ENCODE measurements around the gene PANX2. TPM values are rescaled to one million over a fixed set of nuclear protein-coding genes. Genes with fewer than 3 reads are reported as not detected.
"Not testable (repeated sequence)": the region's sequence is repeated elsewhere in the genome, so short reads cannot be mapped to it uniquely, and the experiment has no call there.

Gene PANX2
- total RNA-seq, 1 experiment from 2014 or later: not detected

GRCh38 chr22:50201191-50202129 lies 30.9 kb downstream of the PANX2 start:
- Histone ChIP-seq H3K36me3 (ENCODE audit: insufficient read depth, low read length) (peaks cover 6% of the 10 kb centered on the region; the same call in 1 of the 2 replicates), H2AFZ (ENCODE audit: low read length) (no peak overlapping the region), H3K27ac (ENCODE audit: low read length) (peak overlapping the region; percentile 81), H3K4me1 (ENCODE audit: low read length) (peaks cover 61% of the 10 kb centered on the region), H3K79me2 (ENCODE audit: low read length) (peaks cover 28% of the 10 kb centered on the region), H3K9ac (ENCODE audit: low read length) (peak overlapping the region; percentile 87), H3K9me2 (replicated peaks; ENCODE audit: insufficient read depth, low read length) (no peaks in the 10 kb centered on the region), H3K4me2 (ENCODE audit: low read depth, low read length, poor library complexity, severe bottlenecking) (peak overlapping the region; percentile 92), H3K4me3 (ENCODE audit: low read length) (peak overlapping the region; percentile 92), H3K9me3 (ENCODE audit: low read length) (no peaks in the 10 kb centered on the region), H3K27me3 (ENCODE audit: low read length) (no peaks in the 10 kb centered on the region), H4K20me1 (ENCODE audit: insufficient read depth, low read depth, low read length) (peaks cover 3% of the 10 kb centered on the region; the same call in 1 of the 2 replicates)
- peak; percentile 61 for DNase-seq

GRCh38 chr22:50202130-50202666 lies 31.7 kb downstream of the PANX2 start:
- peak overlapping the region; percentile 92 for H3K4me3 ChIP-seq (ENCODE audit: low read length)
- peak; percentile 63 for DNase-seq
- no peaks in the 10 kb centered on the region for H3K27me3 ChIP-seq (ENCODE audit: low read length)
- peak overlapping the region; percentile 92 for H3K4me2 ChIP-seq (ENCODE audit: low read depth, low read length, poor library complexity, severe bottlenecking)
- H2AFZ ChIP-seq (ENCODE audit: low read length): no peak overlapping the region
- peak overlapping the region; percentile 81 for H3K27ac ChIP-seq (ENCODE audit: low read length)
- peaks cover 62% of the 10 kb centered on the region for H3K4me1 ChIP-seq (ENCODE audit: low read length)
- no peaks in the 10 kb centered on the region for H3K9me2 ChIP-seq (replicated peaks; ENCODE audit: insufficient read depth, low read length)
- peaks cover 3% of the 10 kb centered on the region; the same call in 1 of the 2 replicates for H4K20me1 ChIP-seq (ENCODE audit: insufficient read depth, low read depth, low read length)
- H3K9ac ChIP-seq (ENCODE audit: low read length): peak overlapping the region; percentile 87
- H3K9me3 ChIP-seq (ENCODE audit: low read length): no peaks in the 10 kb centered on the region
- H3K36me3 ChIP-seq (ENCODE audit: insufficient read depth, low read length): peaks cover 6% of the 10 kb centered on the region; the same call in 1 of the 2 replicates
- H3K79me2 ChIP-seq (ENCODE audit: low read length): peaks cover 28% of the 10 kb centered on the region

GRCh38 chr22:50203288-50203687 lies 32.8 kb downstream of the PANX2 start:
- Histone ChIP-seq H3K27me3 (ENCODE audit: low read length) (no peaks in the 10 kb centered on the region), H3K9me2 (replicated peaks; ENCODE audit: insufficient read depth, low read length) (no peaks in the 10 kb centered on the region), H3K4me2 (ENCODE audit: low read depth, low read length, poor library complexity, severe bottlenecking) (peak overlapping the region; percentile 92), H3K4me1 (ENCODE audit: low read length) (peaks cover 72% of the 10 kb centered on the region), H3K36me3 (ENCODE audit: insufficient read depth, low read length) (peaks cover 6% of the 10 kb centered on the region; the same call in 1 of the 2 replicates), H3K79me2 (ENCODE audit: low read length) (peaks cover 28% of the 10 kb centered on the region), H4K20me1 (ENCODE audit: insufficient read depth, low read depth, low read length) (peaks cover 3% of the 10 kb centered on the region; the same call in 1 of the 2 replicates), H2AFZ (ENCODE audit: low read length) (no peak overlapping the region), H3K9ac (ENCODE audit: low read length) (no peak overlapping the region), H3K4me3 (ENCODE audit: low read length) (no peak overlapping the region), H3K9me3 (ENCODE audit: low read length) (no peaks in the 10 kb centered on the region), H3K27ac (ENCODE audit: low read length) (peak overlapping the region; percentile 81)
- no peak for DNase-seq

- Histone ChIP-seq H3K4me3 (ENCODE audit: low read length) (no peak overlapping the region), H3K9ac (ENCODE audit: low read length) (no peak overlapping the region), H3K4me1 (ENCODE audit: low read length) (peaks cover 78% of the 10 kb centered on the region), H3K4me2 (ENCODE audit: low read depth, low read length, poor library complexity, severe bottlenecking) (no peak overlapping the region), H2AFZ (ENCODE audit: low read length) (no peak overlapping the region), H3K79me2 (ENCODE audit: low read length) (peaks cover 30% of the 10 kb centered on the region), H3K27ac (ENCODE audit: low read length) (peak overlapping the region; percentile 42), H3K36me3 (ENCODE audit: insufficient read depth, low read length) (peaks cover 6% of the 10 kb centered on the region; the same call in 1 of the 2 replicates), H3K9me3 (ENCODE audit: low read length) (no peaks in the 10 kb centered on the region), H3K27me3 (ENCODE audit: low read length) (no peaks in the 10 kb centered on the region), H4K20me1 (ENCODE audit: insufficient read depth, low read depth, low read length) (peaks cover 3% of the 10 kb centered on the region; the same call in 1 of the 2 replicates), H3K9me2 (replicated peaks; ENCODE audit: insufficient read depth, low read length) (no peaks in the 10 kb centered on the region)
- DNase-seq: no peak
These were observed 34.0 kb downstream of the PANX2 start for GRCh38 chr22:50204571-50204970.

GRCh38 chr22:50204998-50205397 lies 34.5 kb downstream of the PANX2 start:
- H3K4me3 ChIP-seq (ENCODE audit: low read length); H3K9me2 ChIP-seq (replicated peaks; ENCODE audit: insufficient read depth, low read length); H3K27me3 ChIP-seq (ENCODE audit: low read length); H3K4me2 ChIP-seq (ENCODE audit: low read depth, low read length, poor library complexity, severe bottlenecking); H4K20me1 ChIP-seq (ENCODE audit: insufficient read depth, low read depth, low read length); H3K9me3 ChIP-seq (ENCODE audit: low read length); H2AFZ ChIP-seq (ENCODE audit: low read length); H3K36me3 ChIP-seq (ENCODE audit: insufficient read depth, low read length); DNase-seq; H3K9ac ChIP-seq (ENCODE audit: low read length): not testable (repeated sequence)
- peaks cover 78% of the 10 kb centered on the region for H3K4me1 ChIP-seq (ENCODE audit: low read length)
- H3K79me2 ChIP-seq (ENCODE audit: low read length): peaks cover 33% of the 10 kb centered on the region
- H3K27ac ChIP-seq (ENCODE audit: low read length): peak overlapping the region; percentile 42

GRCh38 chr22:50205781-50206569 lies 35.4 kb downstream of the PANX2 start:
- Histone ChIP-seq H3K27me3 (ENCODE audit: low read length) (no peaks in the 10 kb centered on the region), H3K4me1 (ENCODE audit: low read length) (peaks cover 75% of the 10 kb centered on the region), H4K20me1 (ENCODE audit: insufficient read depth, low read depth, low read length) (peaks cover 7% of the 10 kb centered on the region; the same call in 1 of the 2 replicates), H3K4me3 (ENCODE audit: low read length) (no peak overlapping the region; the same call in 1 of the 2 replicates), H3K27ac (ENCODE audit: low read length) (peak overlapping the region; percentile 87), H3K9ac (ENCODE audit: low read length) (0 out of 2 replicates have a peak overlapping the region, but pooled peaks have one; percentile 42), H3K9me2 (replicated peaks; ENCODE audit: insufficient read depth, low read length) (no peaks in the 10 kb centered on the region), H2AFZ (ENCODE audit: low read length) (no peak overlapping the region), H3K4me2 (ENCODE audit: low read depth, low read length, poor library complexity, severe bottlenecking) (peak overlapping the region; percentile 30), H3K9me3 (ENCODE audit: low read length) (no peaks in the 10 kb centered on the region), H3K36me3 (ENCODE audit: insufficient read depth, low read length) (peaks cover 13% of the 10 kb centered on the region; the same call in 1 of the 2 replicates), H3K79me2 (ENCODE audit: low read length) (peaks cover 40% of the 10 kb centered on the region)
- no peak for DNase-seq

- Histone ChIP-seq H3K79me2 (ENCODE audit: low read length) (peaks cover 41% of the 10 kb centered on the region), H4K20me1 (ENCODE audit: insufficient read depth, low read depth, low read length) (peaks cover 7% of the 10 kb centered on the region; the same call in 1 of the 2 replicates)
These were observed 36.1 kb downstream of the PANX2 start for GRCh38 chr22:50206599-50206998.

More at GRCh38 chr22:50206599-50206998, 36.1 kb downstream of the PANX2 start:
- H3K4me1 ChIP-seq (ENCODE audit: low read length): peaks cover 75% of the 10 kb centered on the region
- no peaks in the 10 kb centered on the region for H3K9me2 ChIP-seq (replicated peaks; ENCODE audit: insufficient read depth, low read length)
- H3K36me3 ChIP-seq (ENCODE audit: insufficient read depth, low read length): peaks cover 18% of the 10 kb centered on the region; the same call in 1 of the 2 replicates
- no peaks in the 10 kb centered on the region for H3K27me3 ChIP-seq (ENCODE audit: low read length)
- peak; percentile 70 for DNase-seq
- H3K9me3 ChIP-seq (ENCODE audit: low read length): no peaks in the 10 kb centered on the region
- H3K4me3 ChIP-seq (ENCODE audit: low read length): no peak overlapping the region; the same call in 1 of the 2 replicates
- H3K27ac ChIP-seq (ENCODE audit: low read length): peak overlapping the region; percentile 87
- peak overlapping the region; percentile 30 for H3K4me2 ChIP-seq (ENCODE audit: low read depth, low read length, poor library complexity, severe bottlenecking)
- peak overlapping the region; percentile 42 for H3K9ac ChIP-seq (ENCODE audit: low read length)
- no peak overlapping the region for H2AFZ ChIP-seq (ENCODE audit: low read length)

Data from Karpas-422 (cell line).